ENCODE results near the gene ARR3.

Gene ARR3

GRCh38 chrX:70268034-70268433 is at the start of gene ARR3:
Gene ARR3 (plus strand): TSS chrX:70268334. CDS start chrX:70269386, 1,052 bp downstream.
- Histone ChIP-seq H3K27me3 (ENCODE audit: insufficient read depth, poor library complexity, severe bottlenecking) (no peaks in the 10 kb centered on the region), H3K9me3 (ENCODE audit: severe bottlenecking) (no peaks in the 10 kb centered on the region), H3K36me3 (ENCODE audit: low read depth) (no peaks in the 10 kb centered on the region), H3K4me1 (ENCODE audit: insufficient read depth, poor library complexity, severe bottlenecking) (no peaks in the 10 kb centered on the region), H3K27ac (ENCODE audit: poor library complexity, severe bottlenecking) (no peak within 1 kb of the TSS), H3K4me3 (ENCODE audit: severe bottlenecking) (no peak within 1 kb of the TSS)
- DNase-seq (ENCODE audit: low spot score) (no peak), ATAC-seq (ENCODE audit: low read depth) (no peak)
- no peak for TF ChIP-seq CTCF (IDR thresholded peaks at IDR 0.05; ENCODE audit: poor library complexity, severe bottlenecking)

GRCh38 chrX:70219938-70220764 is 48.0 kb upstream of the ARR3 start:
- Histone ChIP-seq H3K4me3 (ENCODE audit: severe bottlenecking) (no peak overlapping the region), H3K36me3 (ENCODE audit: low read depth) (no peaks in the 10 kb centered on the region), H3K27me3 (ENCODE audit: insufficient read depth, poor library complexity, severe bottlenecking) (no peaks in the 10 kb centered on the region), H3K4me1 (ENCODE audit: insufficient read depth, poor library complexity, severe bottlenecking) (no peaks in the 10 kb centered on the region), H3K9me3 (ENCODE audit: severe bottlenecking) (no peaks in the 10 kb centered on the region), H3K27ac (ENCODE audit: poor library complexity, severe bottlenecking) (no peak overlapping the region)
- TF ChIP-seq CTCF (IDR thresholded peaks at IDR 0.05; ENCODE audit: poor library complexity, severe bottlenecking): no peak
- DNase-seq (ENCODE audit: low spot score) (peak; percentile 58), ATAC-seq (ENCODE audit: low read depth) (peak; percentile 98)

GRCh38 chrX:70226048-70226447 is 42.1 kb upstream of the ARR3 start:
- H3K27ac ChIP-seq (ENCODE audit: poor library complexity, severe bottlenecking): no peak overlapping the region
- no peaks in the 10 kb centered on the region for H3K9me3 ChIP-seq (ENCODE audit: severe bottlenecking)
- H3K4me3 ChIP-seq (ENCODE audit: severe bottlenecking): no peak overlapping the region
- no peaks in the 10 kb centered on the region for H3K36me3 ChIP-seq (ENCODE audit: low read depth)
- H3K4me1 ChIP-seq (ENCODE audit: insufficient read depth, poor library complexity, severe bottlenecking): no peaks in the 10 kb centered on the region
- ATAC-seq (ENCODE audit: low read depth) (no peak), DNase-seq (ENCODE audit: low spot score) (no peak)
- H3K27me3 ChIP-seq (ENCODE audit: insufficient read depth, poor library complexity, severe bottlenecking): no peaks in the 10 kb centered on the region
- TF ChIP-seq CTCF (IDR thresholded peaks at IDR 0.05; ENCODE audit: poor library complexity, severe bottlenecking): no peak

GRCh38 chrX:70226687-70227086 is 41.4 kb upstream of the ARR3 start:
- no peaks in the 10 kb centered on the region for H3K36me3 ChIP-seq (ENCODE audit: low read depth)
- no peaks in the 10 kb centered on the region for H3K27me3 ChIP-seq (ENCODE audit: insufficient read depth, poor library complexity, severe bottlenecking)
- no peak overlapping the region for H3K4me3 ChIP-seq (ENCODE audit: severe bottlenecking)
- ATAC-seq (ENCODE audit: low read depth): no peak
- no peak for TF ChIP-seq CTCF (IDR thresholded peaks at IDR 0.05; ENCODE audit: poor library complexity, severe bottlenecking)
- no peaks in the 10 kb centered on the region for H3K4me1 ChIP-seq (ENCODE audit: insufficient read depth, poor library complexity, severe bottlenecking)
- no peak for DNase-seq (ENCODE audit: low spot score)
- H3K9me3 ChIP-seq (ENCODE audit: severe bottlenecking): no peaks in the 10 kb centered on the region
- no peak overlapping the region for H3K27ac ChIP-seq (ENCODE audit: poor library complexity, severe bottlenecking)

GRCh38 chrX:70231666-70232065 is 36.5 kb upstream of the ARR3 start:
- DNase-seq (ENCODE audit: low spot score) (no peak), ATAC-seq (ENCODE audit: low read depth) (no peak)
- H3K4me3 ChIP-seq (ENCODE audit: severe bottlenecking): no peak overlapping the region
- no peaks in the 10 kb centered on the region for H3K9me3 ChIP-seq (ENCODE audit: severe bottlenecking)
- H3K4me1 ChIP-seq (ENCODE audit: insufficient read depth, poor library complexity, severe bottlenecking): no peaks in the 10 kb centered on the region
- H3K27me3 ChIP-seq (ENCODE audit: insufficient read depth, poor library complexity, severe bottlenecking): no peaks in the 10 kb centered on the region
- no peak overlapping the region for H3K27ac ChIP-seq (ENCODE audit: poor library complexity, severe bottlenecking)
- TF ChIP-seq CTCF (IDR thresholded peaks at IDR 0.05; ENCODE audit: poor library complexity, severe bottlenecking): no peak
- no peaks in the 10 kb centered on the region for H3K36me3 ChIP-seq (ENCODE audit: low read depth)

All from RWPE2 (cell line).